Neural progenitor cell (in vitro differentiated cells): ENCODE measurements around the gene PON2. TPM values are rescaled to one million over a fixed set of nuclear protein-coding genes. Genes with fewer than 3 reads are reported as not detected.
A peak's percentile ranks its signal among the peaks of the same experiment; 100 is the strongest.

ENCODE experiments used
- DNase-seq: peaks from one replicate; pipeline ENCODE4 v3.0.0-alpha.2; 2016; ENCODE audit warnings: low spot score
- H2AFZ ChIP-seq: fragments of 200-600 bp; sonication (generic); replicated peaks from 2 replicates; pipeline ENCODE4 v1.6.1; 2016; ENCODE audit warnings: antibody characterized with exemption
- H3F3A ChIP-seq: fragments of 200-600 bp; sonication (generic); 2 replicates; pipeline ENCODE4 v1.6.1; 2016; ENCODE audit warnings: antibody characterized with exemption, low read depth
- H3K27ac ChIP-seq: fragments of 200-600 bp; sonication (generic); 2 replicates; pipeline ENCODE4 v1.5.1; 2016; ENCODE audit warnings: mild to moderate bottlenecking
- H3K27me3 ChIP-seq: fragments of 200-600 bp; sonication (generic); 2 replicates; pipeline ENCODE4 v1.6.1; 2016; ENCODE audit warnings: mild to moderate bottlenecking, moderate library complexity
- H3K36me3 ChIP-seq: fragments of 200-600 bp; sonication (generic); 2 replicates; pipeline ENCODE4 v1.5.1; 2016
- H3K4me1 ChIP-seq: fragments of 200-600 bp; sonication (generic); 2 replicates; pipeline ENCODE4 v1.6.1; 2016; ENCODE audit warnings: mixed run types
- H3K4me2 ChIP-seq: fragments of 200-600 bp; sonication (generic); 2 replicates; pipeline ENCODE4 v1.6.1; 2016
- H3K4me3 ChIP-seq: fragments of 200-600 bp; sonication (generic); 2 replicates; pipeline ENCODE4 v1.5.1; 2016
- H3K79me2 ChIP-seq: fragments of 200-600 bp; sonication (generic); 2 replicates; pipeline ENCODE4 v1.6.1; 2016; ENCODE audit warnings: low read depth
- H3K9ac ChIP-seq: fragments of 200-600 bp; sonication (generic); 2 replicates; pipeline ENCODE4 v1.6.1; 2016
- H3K9me3 ChIP-seq: fragments of 200-600 bp; sonication (generic); 2 replicates; pipeline ENCODE4 v1.5.1; 2016; ENCODE audit warnings: low read depth
- H4K20me1 ChIP-seq: fragments of 200-600 bp; sonication (generic); 2 replicates; pipeline ENCODE4 v1.6.1; 2016; ENCODE audit warnings: low read depth
- H3K27ac Mint-ChIP-seq: 3 replicates; pipeline ENCODE4 v1.8.0; 2021; ENCODE audit warnings: mixed read lengths
- H3K27me3 Mint-ChIP-seq: 2 replicates; pipeline ENCODE4 v1.8.0; 2022; ENCODE audit warnings: low read depth, mild to moderate bottlenecking, inconsistent platforms, moderate library complexity, mixed read lengths; ENCODE audit not compliant: insufficient read depth
- H3K36me3 Mint-ChIP-seq: 3 replicates; pipeline ENCODE4 v1.8.0; 2021; ENCODE audit warnings: mixed read lengths
- H3K4me1 Mint-ChIP-seq: 3 replicates; pipeline ENCODE4 v1.8.0; 2021; ENCODE audit warnings: mixed read lengths
- H3K4me3 Mint-ChIP-seq: 3 replicates; pipeline ENCODE4 v1.8.0; 2021; ENCODE audit warnings: mild to moderate bottlenecking, moderate library complexity, mixed read lengths
- H3K9me3 Mint-ChIP-seq: 3 replicates; pipeline ENCODE4 v1.8.0; 2020; ENCODE audit warnings: mixed read lengths
- EZH2 ChIP-seq: fragments of 200-600 bp; sonication (generic); IDR thresholded peaks from 2 replicates; pipeline ENCODE4 v1.6.1; 2017; ENCODE audit warnings: antibody characterized with exemption, mild to moderate bottlenecking, moderate library complexity
- EZH2phosphoT487 ChIP-seq: fragments of 200-600 bp; sonication (generic); IDR thresholded peaks from 2 replicates; pipeline ENCODE4 v1.6.1; 2017; ENCODE audit warnings: antibody characterized with exemption
- total RNA-seq: library from RNA; depleted of rRNA; stranded (reverse); fragments of >200 nt; gene quantifications from 2 replicates; pipeline ENCODE4 v1.2.3, GENCODE V29; 2015; ENCODE audit warnings: low replicate concordance
- TF ChIP-seq, protein P1 (sequence below): fragments of 200-600 bp; sonication (generic); IDR thresholded peaks from 2 replicates; pipeline ENCODE4 v1.5.1; 2017; ENCODE audit warnings: antibody characterized with exemption, mild to moderate bottlenecking

Gene PON2
- total RNA-seq, 1 donor from 2014 or later, result 190 TPM

DNA sequence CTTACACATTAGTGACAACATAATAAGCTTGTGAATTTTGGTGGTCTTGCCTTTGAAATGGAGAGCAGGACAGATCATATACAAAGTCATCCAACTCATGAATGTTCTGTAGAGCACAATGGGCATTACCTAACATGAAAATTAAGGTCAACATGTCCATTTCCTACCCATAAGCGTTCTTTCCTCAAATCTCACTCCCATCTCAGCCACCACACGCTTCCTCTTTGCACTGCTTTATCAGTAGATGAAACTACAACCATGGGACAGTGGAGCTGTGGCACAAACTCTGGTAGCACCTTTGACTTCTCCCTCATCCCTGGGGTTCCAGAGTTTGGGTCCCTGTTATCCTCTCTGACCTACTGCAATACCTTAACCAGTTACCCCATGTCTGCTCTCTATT, 2.2 kb downstream of the PON2 start:
- TF ChIP-seq, protein P1, sequence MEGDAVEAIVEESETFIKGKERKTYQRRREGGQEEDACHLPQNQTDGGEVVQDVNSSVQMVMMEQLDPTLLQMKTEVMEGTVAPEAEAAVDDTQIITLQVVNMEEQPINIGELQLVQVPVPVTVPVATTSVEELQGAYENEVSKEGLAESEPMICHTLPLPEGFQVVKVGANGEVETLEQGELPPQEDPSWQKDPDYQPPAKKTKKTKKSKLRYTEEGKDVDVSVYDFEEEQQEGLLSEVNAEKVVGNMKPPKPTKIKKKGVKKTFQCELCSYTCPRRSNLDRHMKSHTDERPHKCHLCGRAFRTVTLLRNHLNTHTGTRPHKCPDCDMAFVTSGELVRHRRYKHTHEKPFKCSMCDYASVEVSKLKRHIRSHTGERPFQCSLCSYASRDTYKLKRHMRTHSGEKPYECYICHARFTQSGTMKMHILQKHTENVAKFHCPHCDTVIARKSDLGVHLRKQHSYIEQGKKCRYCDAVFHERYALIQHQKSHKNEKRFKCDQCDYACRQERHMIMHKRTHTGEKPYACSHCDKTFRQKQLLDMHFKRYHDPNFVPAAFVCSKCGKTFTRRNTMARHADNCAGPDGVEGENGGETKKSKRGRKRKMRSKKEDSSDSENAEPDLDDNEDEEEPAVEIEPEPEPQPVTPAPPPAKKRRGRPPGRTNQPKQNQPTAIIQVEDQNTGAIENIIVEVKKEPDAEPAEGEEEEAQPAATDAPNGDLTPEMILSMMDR, result no peak
- TF ChIP-seq EZH2, result no peak
- no peak for TF ChIP-seq EZH2phosphoT487
- no peak for DNase-seq
- Histone ChIP-seq H3K4me3 (no peak overlapping the region), H3K9me3 (no peaks in the 10 kb centered on the region), H2AFZ (no peak overlapping the region), H3K9ac (no peak overlapping the region), H3K4me2 (no peak overlapping the region), H3K4me1 (peaks cover 15% of the 10 kb centered on the region), H3K79me2 (peaks cover 62% of the 10 kb centered on the region), H3K27me3 (no peaks in the 10 kb centered on the region), H3F3A (peaks cover 9% of the 10 kb centered on the region), H3K27ac (no peak overlapping the region), H4K20me1 (peaks cover 11% of the 10 kb centered on the region), H3K36me3 (no peaks in the 10 kb centered on the region)
- H3K9me3 Mint-ChIP-seq, result no peaks in the 10 kb centered on the region
- H3K36me3 Mint-ChIP-seq, result peaks cover 29% of the 10 kb centered on the region
- no peaks in the 10 kb centered on the region for H3K27me3 Mint-ChIP-seq
- H3K4me3 Mint-ChIP-seq, result peak overlapping the region; percentile 17
- peak overlapping the region; percentile 80 for H3K27ac Mint-ChIP-seq
- H3K4me1 Mint-ChIP-seq, result peaks cover 45% of the 10 kb centered on the region

DNA sequence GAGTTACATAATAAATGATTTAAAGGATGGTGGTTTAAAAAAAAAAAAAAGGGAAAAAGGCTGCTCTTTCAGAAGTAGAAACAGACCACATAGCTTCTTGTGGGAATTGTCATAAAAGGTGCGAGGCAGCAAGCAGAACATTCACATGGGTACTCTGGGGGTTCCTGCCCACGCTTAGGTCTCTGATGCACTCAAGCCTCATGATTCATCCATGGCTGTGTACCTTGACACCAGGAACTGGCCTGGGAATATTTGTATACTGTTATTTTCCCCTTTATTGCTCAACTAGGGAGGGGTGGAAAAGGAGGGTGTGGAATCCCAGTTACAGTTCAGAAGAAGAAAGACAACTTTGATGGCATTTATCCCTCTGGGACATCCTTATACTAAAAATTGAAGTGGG, 4.0 kb downstream of the PON2 start:
- Mint-ChIP-seq H3K27ac (no peak overlapping the region), H3K9me3 (no peaks in the 10 kb centered on the region), H3K27me3 (no peaks in the 10 kb centered on the region), H3K4me1 (peaks cover 43% of the 10 kb centered on the region), H3K36me3 (peaks cover 42% of the 10 kb centered on the region), H3K4me3 (no peak overlapping the region)
- Histone ChIP-seq H3K27me3 (no peaks in the 10 kb centered on the region), H3K9me3 (no peaks in the 10 kb centered on the region), H2AFZ (no peak overlapping the region), H3K4me1 (peaks cover 28% of the 10 kb centered on the region), H3K79me2 (peaks cover 80% of the 10 kb centered on the region), H3K27ac (no peak overlapping the region), H4K20me1 (peaks cover 25% of the 10 kb centered on the region), H3F3A (peaks cover 9% of the 10 kb centered on the region), H3K4me2 (no peak overlapping the region), H3K4me3 (no peak overlapping the region), H3K36me3 (no peaks in the 10 kb centered on the region), H3K9ac (no peak overlapping the region)
- DNase-seq, result no peak
- TF ChIP-seq, protein P1, result no peak
- TF ChIP-seq EZH2 (no peak), EZH2phosphoT487 (no peak)

DNA sequence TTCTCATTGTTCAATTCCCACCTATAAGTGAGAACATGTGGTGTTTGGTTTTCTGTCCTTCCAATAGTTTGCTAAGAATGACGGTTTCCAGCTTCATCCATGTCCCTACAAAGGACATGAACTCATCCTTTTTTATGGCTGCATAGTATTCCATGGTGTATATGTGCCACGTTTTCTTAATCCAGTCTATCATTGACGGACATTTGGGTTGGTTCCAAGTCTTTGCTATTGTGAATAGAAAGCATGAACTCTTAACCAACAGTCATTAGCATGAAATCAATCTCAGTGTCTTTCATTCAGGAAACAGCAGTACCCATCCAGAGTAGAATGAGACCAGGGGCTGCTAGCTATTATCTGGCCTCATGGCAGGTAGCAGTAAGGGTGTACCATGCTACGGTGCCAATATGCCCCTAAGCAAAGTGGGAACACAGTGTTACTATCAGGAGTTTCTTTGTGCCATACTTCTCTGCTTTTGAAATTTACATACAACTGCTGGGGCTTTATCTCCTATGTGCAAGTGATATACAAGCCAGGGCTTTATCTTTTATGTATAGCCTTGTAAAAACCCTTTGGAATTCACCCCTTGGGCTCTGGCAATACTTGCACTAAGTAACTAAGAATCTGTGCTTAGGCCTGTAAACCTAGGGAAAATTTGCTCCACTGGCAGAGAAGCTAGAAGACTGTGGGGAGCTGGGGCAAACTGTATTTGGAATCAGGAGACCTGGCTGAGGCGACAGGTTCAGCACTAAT, 5.4 kb downstream of the PON2 start:
- H3K27ac Mint-ChIP-seq, result no peak overlapping the region
- no peak overlapping the region for H3K4me2 ChIP-seq
- H3K36me3 ChIP-seq, result no peaks in the 10 kb centered on the region
- H3K4me3 ChIP-seq, result no peak overlapping the region
- peaks cover 9% of the 10 kb centered on the region for H3F3A ChIP-seq
- H3K9ac ChIP-seq, result no peak overlapping the region
- H3K27me3 Mint-ChIP-seq, result peaks cover 4% of the 10 kb centered on the region
- H3K27me3 ChIP-seq, result no peaks in the 10 kb centered on the region
- no peak overlapping the region for H2AFZ ChIP-seq
- peaks cover 28% of the 10 kb centered on the region for H3K4me1 ChIP-seq
- H3K27ac ChIP-seq, result no peak overlapping the region
- H3K9me3 Mint-ChIP-seq, result no peaks in the 10 kb centered on the region
- H3K9me3 ChIP-seq, result no peaks in the 10 kb centered on the region
- peaks cover 91% of the 10 kb centered on the region for H3K79me2 ChIP-seq
- H3K4me1 Mint-ChIP-seq, result peaks cover 34% of the 10 kb centered on the region
- peaks cover 53% of the 10 kb centered on the region for H3K36me3 Mint-ChIP-seq
- peaks cover 25% of the 10 kb centered on the region for H4K20me1 ChIP-seq
- no peak for DNase-seq
- no peak for TF ChIP-seq EZH2phosphoT487
- TF ChIP-seq, protein P1, result no peak
- TF ChIP-seq EZH2, result no peak
- no peak overlapping the region for H3K4me3 Mint-ChIP-seq
